HT1080 (cell line): ENCODE results near the gene OR1F1. TPM values are rescaled to one million over a fixed set of nuclear protein-coding genes. Genes with fewer than 3 reads are reported as not detected.
A peak's percentile ranks its signal among the peaks of the same experiment; 100 is the strongest.
"Not testable (repeated sequence)": the region's sequence is repeated elsewhere in the genome, so short reads cannot be mapped to it uniquely, and the experiment has no call there.

Experiments
- DNase-seq: peaks from one replicate; pipeline ENCODE4 v3.0.0-alpha.2; 2015; ENCODE audit warnings: low read depth
- total RNA-seq: library from RNA; depleted of rRNA; stranded (reverse); fragments of >200 nt; shearing (Covaris generic); gene quantifications from 2 replicates; pipeline ENCODE4 v1.2.3, GENCODE V29; 2014

OR1F1 gene
- total RNA-seq, 1 experiment from 2014 or later: not detected

GRCh38 chr16:3150346-3151218 is 37.4 kb upstream of the OR1F1 start:
- DNase-seq: peak; percentile 98

- no peak for DNase-seq
These were observed 36.1 kb upstream of the OR1F1 start for GRCh38 chr16:3152027-3152276.

DNA sequence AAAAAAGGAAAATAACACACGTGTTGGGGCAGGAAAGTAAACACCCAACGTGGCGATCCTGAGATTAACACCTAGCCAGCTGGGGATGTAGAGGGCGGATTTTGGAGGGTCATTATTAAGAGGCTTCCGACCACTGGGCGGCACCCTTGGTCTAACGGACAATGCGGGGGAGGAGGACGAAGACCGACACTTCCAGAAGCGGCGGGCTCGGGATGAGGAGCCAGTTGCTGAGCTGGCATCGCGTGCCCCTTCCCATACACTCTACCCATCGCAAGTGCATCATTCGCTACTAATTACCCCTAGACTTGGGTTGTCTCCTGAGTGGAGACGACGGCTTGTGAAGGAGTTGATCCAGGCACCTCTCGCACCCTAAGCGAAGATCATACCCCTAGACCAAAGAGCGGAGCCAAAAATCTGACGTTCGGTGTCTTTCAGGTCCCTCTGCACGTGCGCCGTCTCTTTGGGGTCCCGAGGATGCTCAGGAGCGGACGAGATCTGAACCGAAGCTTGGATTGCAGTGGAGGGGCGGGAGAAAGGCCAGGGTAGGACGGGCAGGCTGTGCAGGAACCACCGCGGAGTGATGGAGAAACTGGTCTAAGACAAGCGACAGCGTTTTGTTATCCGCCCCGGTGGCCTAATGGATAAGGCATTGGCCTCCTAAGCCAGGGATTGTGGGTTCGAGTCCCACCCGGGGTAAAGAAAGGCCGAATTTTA is 35.6 kb upstream of the OR1F1 start:
- peak; percentile 93 for DNase-seq

- no peak for DNase-seq
These were observed 35.0 kb upstream of the OR1F1 start for GRCh38 chr16:3152991-3153368.

DNA sequence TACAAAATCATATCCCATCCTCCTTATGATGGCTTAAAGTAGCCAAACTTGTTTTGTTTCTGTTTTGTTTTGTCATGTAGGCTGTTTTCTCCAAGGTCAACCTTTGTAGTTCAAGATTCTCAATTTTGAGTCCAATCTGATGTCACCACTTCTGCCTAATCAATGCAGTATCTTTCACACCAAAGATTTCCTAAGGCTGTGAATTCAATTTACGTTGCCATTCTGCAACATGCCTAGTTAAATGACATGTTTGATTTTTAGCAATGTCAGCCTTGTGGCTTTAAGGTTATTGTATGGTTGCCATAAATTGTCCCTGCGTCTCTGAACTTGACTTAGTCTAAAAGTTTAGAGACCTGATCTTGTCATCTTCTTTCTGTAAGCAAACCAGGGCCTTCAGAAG is 32.8 kb upstream of the OR1F1 start:
- no peak for DNase-seq

- no peak for DNase-seq
These were observed 32.0 kb upstream of the OR1F1 start for GRCh38 chr16:3155972-3156371.

- DNase-seq: peak; percentile 99
These were observed 30.6 kb upstream of the OR1F1 start for GRCh38 chr16:3157229-3158025.

DNA sequence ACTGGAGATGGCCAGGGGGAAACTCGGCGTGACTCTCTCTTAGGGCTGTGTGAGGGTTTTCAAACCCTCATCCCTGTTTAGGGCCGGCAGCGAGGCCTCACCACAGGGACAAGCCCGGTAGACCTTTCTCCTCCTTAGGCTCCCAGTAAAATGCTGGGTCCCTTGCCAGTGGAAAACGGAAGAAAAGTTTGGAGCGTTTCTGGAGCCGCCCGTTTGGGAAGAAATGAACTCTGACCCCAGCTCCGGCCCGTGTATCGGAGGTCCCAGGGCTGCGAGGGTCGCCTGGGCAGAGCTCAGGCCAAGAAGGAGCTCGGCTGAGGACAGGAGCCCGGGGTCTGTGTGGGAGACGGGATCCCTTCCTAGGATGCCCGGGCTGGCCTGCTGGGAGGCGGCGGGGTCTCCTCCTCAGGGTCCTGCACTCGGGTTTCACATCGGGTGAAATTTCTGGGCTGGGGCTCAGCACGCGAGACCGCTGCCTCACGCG is 29.9 kb upstream of the OR1F1 start:
- no peak for DNase-seq

DNA sequence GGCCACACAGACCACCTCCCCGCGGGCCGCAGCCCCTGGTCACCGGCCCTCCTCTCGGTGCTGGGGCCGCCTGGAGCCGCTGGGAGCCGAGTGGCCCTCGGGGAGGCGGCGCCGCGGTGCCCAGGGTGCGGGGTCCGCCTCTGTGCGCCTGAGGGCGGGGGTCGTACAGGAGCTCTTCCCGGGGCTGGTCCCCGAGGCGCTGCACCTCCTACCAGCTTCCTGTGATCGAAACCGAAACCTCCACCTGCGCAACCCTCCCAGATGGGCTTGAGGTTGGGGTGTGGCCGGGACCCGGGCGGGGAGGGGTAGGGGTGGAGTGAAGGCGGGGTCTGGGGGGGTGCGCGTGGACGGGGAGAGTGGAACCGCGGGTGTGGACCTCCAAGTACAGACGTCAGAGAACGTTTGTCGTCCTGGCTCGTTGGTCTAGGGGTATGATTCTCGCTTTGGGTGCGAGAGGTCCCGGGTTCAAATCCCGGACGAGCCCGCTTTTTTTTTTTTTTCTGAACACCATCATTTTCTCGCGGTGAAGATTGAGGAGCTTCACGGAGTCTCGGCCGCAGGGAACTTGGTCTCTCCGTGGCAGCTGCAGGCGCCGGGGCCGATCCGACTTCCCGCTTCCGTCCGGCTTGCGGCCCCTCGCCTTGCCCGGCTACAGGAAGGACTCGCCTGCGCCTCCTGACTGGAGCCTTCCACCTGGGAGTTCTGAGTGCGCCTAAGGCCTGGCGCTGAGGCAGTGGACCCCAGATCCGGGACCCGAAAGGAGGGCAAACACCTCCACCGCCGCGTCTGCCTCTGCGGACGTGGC is 29.3 kb upstream of the OR1F1 start:
- peak; percentile 93 for DNase-seq

- DNase-seq: no peak
These were observed 26.6 kb upstream of the OR1F1 start for GRCh38 chr16:3161235-3162018.

DNA sequence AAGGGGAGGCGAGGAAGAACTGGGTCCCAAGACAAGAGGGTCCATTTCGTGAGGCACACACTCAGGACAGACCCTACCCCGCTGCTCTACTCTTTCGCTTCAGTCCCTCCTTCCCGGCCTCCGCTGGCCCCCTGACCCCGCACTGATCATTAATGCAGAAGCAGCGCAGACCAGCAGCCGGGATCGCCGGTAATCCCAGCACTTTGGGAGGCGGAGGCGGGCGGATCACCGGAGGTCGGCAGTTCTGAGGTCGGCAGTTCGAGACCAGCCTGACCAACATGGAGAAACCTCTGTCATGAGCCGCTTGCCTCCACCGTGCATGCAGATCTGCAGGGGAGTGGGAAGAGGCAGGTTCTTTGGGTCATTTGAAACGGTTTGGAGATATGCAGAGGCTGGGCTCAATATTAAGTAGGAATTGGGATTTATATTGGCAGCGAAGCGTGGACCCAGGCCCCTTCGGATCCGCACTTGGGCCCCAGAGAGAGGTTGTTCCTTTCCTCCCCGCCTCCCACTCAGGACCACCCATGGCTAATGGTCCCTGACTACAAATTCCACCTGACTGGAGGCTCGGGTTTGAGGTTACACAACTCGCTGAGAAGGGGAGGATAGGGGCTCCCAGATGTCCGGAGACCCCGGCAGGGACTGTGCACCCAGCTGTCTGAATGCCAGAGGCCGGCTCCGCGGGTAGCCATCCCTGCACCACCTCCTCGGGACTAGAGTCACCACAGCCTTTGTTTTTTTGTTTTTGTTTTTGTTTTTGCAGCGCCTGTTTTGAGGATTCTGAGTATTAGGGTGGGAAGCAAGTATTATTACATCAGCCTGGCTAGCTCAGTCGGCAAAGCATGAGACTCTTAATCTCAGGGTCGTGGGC is 23.6 kb upstream of the OR1F1 start:
- no peak for DNase-seq

DNA sequence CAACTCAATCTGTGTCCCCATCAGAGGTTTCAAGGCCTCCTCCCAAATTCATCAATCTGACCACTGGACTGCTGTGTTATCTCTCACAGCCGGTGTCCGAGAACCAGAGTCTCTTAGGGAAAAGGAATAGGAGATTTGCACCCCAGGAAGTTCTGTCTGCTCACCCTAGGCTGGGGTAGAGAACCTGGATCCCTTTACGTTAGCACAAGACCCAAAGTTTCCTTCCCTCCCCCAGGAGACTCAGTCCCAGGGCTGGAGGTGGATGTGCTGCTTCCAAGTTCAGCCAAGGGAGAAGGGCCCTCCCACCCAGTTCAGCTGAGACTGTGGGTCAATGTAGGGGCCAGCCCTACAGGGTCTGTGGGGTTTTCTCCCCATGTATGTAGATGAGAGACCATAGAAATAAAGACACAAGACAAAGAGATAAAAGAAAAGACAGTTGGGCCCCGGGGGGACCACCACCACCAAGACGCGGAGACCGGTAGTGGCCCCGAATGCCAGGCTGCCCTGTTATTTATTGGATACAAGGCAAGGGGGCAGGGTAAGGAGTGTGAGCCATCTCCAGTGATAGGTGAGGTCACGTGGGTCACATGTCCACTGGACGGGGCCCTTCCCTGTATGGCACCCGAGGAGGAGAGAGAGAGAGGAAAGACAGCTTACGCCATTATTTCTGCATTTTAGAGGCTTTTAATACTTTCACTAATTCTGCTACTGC is 22.7 kb upstream of the OR1F1 start:
- no peak for DNase-seq

GRCh38 chr16:3166505-3166886 is 21.5 kb upstream of the OR1F1 start:
- no peak for DNase-seq

DNA sequence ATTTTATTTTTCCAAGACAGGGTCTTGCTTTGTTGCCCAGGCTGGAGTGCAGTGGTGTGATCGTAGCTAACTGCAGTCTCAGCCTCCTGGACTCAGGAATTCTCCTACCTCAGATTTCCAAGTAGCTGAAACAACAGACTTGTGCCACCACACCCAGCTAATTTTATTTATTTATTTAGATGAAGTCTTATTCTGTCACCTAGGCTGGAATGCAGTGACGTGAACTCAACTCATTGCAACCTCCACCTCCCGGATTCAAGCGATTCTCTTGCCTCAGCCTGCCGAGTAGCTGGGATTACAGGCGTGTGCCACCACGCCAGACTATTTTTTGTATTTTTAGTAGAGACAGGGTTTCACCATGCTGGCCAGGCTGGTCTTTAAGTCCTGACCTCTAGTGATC is 19.3 kb upstream of the OR1F1 start:
- DNase-seq: not testable (repeated sequence)

GRCh38 chr16:3170440-3171180 is 17.4 kb upstream of the OR1F1 start:
- DNase-seq: no peak

DNA sequence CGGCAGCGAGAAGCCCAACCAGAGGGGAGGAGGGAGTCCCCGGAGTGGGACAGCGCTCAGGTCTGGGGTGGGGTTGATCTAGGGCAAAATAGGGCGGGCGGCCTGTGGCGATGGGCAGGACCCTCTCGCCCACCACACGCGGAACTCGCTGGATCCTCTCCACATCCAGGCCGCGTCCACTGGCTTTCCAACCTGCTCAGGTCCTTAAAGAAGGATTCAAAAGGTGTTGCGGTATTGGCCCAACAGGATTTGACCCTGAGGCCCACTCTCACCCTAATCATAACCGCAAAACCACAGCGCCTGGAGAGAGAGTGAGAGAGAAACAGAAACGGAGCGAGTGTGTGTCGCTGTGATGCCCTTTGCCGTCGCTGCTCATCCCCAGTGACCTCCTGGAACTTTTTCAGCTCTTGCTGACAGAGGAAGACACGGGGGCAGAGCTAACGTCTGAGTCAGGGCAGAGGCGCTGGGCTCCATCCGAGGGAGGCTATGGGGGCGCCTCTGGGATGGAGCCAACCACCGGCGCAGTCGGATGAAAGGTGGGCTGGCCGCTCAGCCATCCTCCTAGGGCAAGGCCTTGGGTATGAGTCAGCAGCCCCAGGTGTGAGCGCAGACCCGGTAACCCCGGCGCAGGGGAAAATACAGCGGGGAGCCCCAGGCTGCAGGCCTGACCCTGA is 16.7 kb upstream of the OR1F1 start:
- no peak for DNase-seq

GRCh38 chr16:3171855-3172593 is 16.0 kb upstream of the OR1F1 start:
- peak; percentile 96 for DNase-seq
